ENCODE measurements around the gene SERPINA1. TPM values are rescaled to one million over a fixed set of nuclear protein-coding genes. Genes with fewer than 3 reads are reported as not detected.

The SERPINA1 gene
- total RNA-seq, 1 experiment from 2014 or later = 10.5 TPM

GRCh38 chr14:94376108-94376975, 12.1 kb downstream of the SERPINA1 start:
- no peaks in the 10 kb centered on the region for H3F3A ChIP-seq (ENCODE audit: low read length, unreplicated experiment)
- H3K4me2 ChIP-seq (ENCODE audit: low read length) = no peak overlapping the region
- no peaks in the 10 kb centered on the region for H3K36me3 ChIP-seq (ENCODE audit: low read depth, low read length)
- H3K4me3 ChIP-seq (ENCODE audit: low read length) = no peak overlapping the region
- H3K9ac ChIP-seq (ENCODE audit: low read length) = no peak overlapping the region
- no peak overlapping the region for H3K27ac ChIP-seq (ENCODE audit: low read length)
- H3K27me3 ChIP-seq (ENCODE audit: low read length) = peaks cover 5% of the 10 kb centered on the region; the same call in 1 of the 2 replicates
- ChIA-PET POLR2A (ENCODE audit: unreplicated experiment) (no interaction called here), CTCF (no interaction called here)
- TF ChIP-seq EZH2 (IDR thresholded peaks at IDR 0.05; ENCODE audit: low read length, unreplicated experiment) (no peak), EZH2phosphoT487 (IDR thresholded peaks at IDR 0.05; ENCODE audit: borderline replicate concordance, low read length) (no peak), CTCF (conservative IDR thresholded peaks at IDR 0.05; ENCODE audit: low read depth, low read length) (no peak)
- no peak for DNase-seq
- ATAC-seq = no peak
- H3K79me2 ChIP-seq (ENCODE audit: low read length) = no peaks in the 10 kb centered on the region
- no peaks in the 10 kb centered on the region for H3K9me3 ChIP-seq (ENCODE audit: low read length)
- no TSS peak for BruUV-seq (replicated peaks)
- H3K4me1 ChIP-seq (ENCODE audit: insufficient read depth, low read length) = peaks cover 7% of the 10 kb centered on the region; the same call in 1 of the 2 replicates
- no peaks in the 10 kb centered on the region for H4K20me1 ChIP-seq (ENCODE audit: low read length)
- intact Hi-C loops (cut with micrococcal nuclease) = no loop called here
- no peak overlapping the region for H2AFZ ChIP-seq (ENCODE audit: low read length)
- H3K9me2 ChIP-seq (replicated peaks; ENCODE audit: low read length) = no peaks in the 10 kb centered on the region

GRCh38 chr14:94375552-94376107, 12.8 kb downstream of the SERPINA1 start:
- DNase-seq = no peak
- H3K9me3 ChIP-seq (ENCODE audit: low read length) = no peaks in the 10 kb centered on the region
- no peaks in the 10 kb centered on the region for H3F3A ChIP-seq (ENCODE audit: low read length, unreplicated experiment)
- peaks cover 7% of the 10 kb centered on the region; the same call in 1 of the 2 replicates for H3K4me1 ChIP-seq (ENCODE audit: insufficient read depth, low read length)
- intact Hi-C loops (cut with micrococcal nuclease) = no loop called here
- no TSS peak for BruUV-seq (replicated peaks)
- no peak overlapping the region for H3K27ac ChIP-seq (ENCODE audit: low read length)
- H4K20me1 ChIP-seq (ENCODE audit: low read length) = no peaks in the 10 kb centered on the region
- no peak overlapping the region for H3K4me3 ChIP-seq (ENCODE audit: low read length)
- ATAC-seq = no peak
- CTCF ChIA-PET = no interaction called here
- no peak overlapping the region for H3K9ac ChIP-seq (ENCODE audit: low read length)
- H3K4me2 ChIP-seq (ENCODE audit: low read length) = no peak overlapping the region
- POLR2A ChIA-PET (ENCODE audit: unreplicated experiment) = no interaction called here
- no peak overlapping the region for H2AFZ ChIP-seq (ENCODE audit: low read length)
- TF ChIP-seq CTCF (conservative IDR thresholded peaks at IDR 0.05; ENCODE audit: low read depth, low read length) (no peak), EZH2phosphoT487 (IDR thresholded peaks at IDR 0.05; ENCODE audit: borderline replicate concordance, low read length) (no peak), EZH2 (IDR thresholded peaks at IDR 0.05; ENCODE audit: low read length, unreplicated experiment) (no peak)
- no peaks in the 10 kb centered on the region for H3K9me2 ChIP-seq (replicated peaks; ENCODE audit: low read length)
- no peaks in the 10 kb centered on the region for H3K36me3 ChIP-seq (ENCODE audit: low read depth, low read length)
- peaks cover 5% of the 10 kb centered on the region; the same call in 1 of the 2 replicates for H3K27me3 ChIP-seq (ENCODE audit: low read length)
- H3K79me2 ChIP-seq (ENCODE audit: low read length) = no peaks in the 10 kb centered on the region
